WTC11 (cell line): ENCODE measurements around the gene ZNF646. TPM values are rescaled to one million over a fixed set of nuclear protein-coding genes. Genes with fewer than 3 reads are reported as not detected.

Experiments
- ATAC-seq: fragments of 200-7000 bp; cut with Tn5 transposase; 2 replicates; pipeline ENCODE4 v1.10.0; 2021; ENCODE audit warnings: mild to moderate bottlenecking, moderate library complexity
- CTCF ChIA-PET: fragments of 300-600 bp; sonication (Branson Sonifier 250); formaldehyde crosslinking; loops from one replicate; lab custom pipeline; 2021; ENCODE audit warnings: antibody characterized with exemption; lab: Charles Lee
- POLR2A ChIA-PET: fragments of 350-600 bp; sonication (Branson Sonifier 250); formaldehyde crosslinking; loops from one replicate; lab custom pipeline; 2021; ENCODE audit warnings: antibody characterized with exemption; lab: Charles Lee
- DNase-seq: peaks from one replicate; pipeline ENCODE4 v3.0.0; 2021; ENCODE audit warnings: low spot score
- H3K27ac Mint-ChIP-seq: 2 replicates; pipeline ENCODE4 v1.8.0; 2021; ENCODE audit warnings: mixed read lengths
- H3K27me3 Mint-ChIP-seq: 2 replicates; pipeline ENCODE4 v1.8.0; 2021; ENCODE audit warnings: low read depth, mild to moderate bottlenecking, moderate library complexity, mixed read lengths
- H3K36me3 Mint-ChIP-seq: 2 replicates; pipeline ENCODE4 v1.8.0; 2021; ENCODE audit warnings: mixed read lengths
- H3K4me1 Mint-ChIP-seq: 2 replicates; pipeline ENCODE4 v1.8.0; 2022; ENCODE audit warnings: mixed read lengths
- H3K4me3 Mint-ChIP-seq: 2 replicates; pipeline ENCODE4 v1.8.0; 2021; ENCODE audit warnings: mild to moderate bottlenecking, moderate library complexity, mixed read lengths
- H3K9me3 Mint-ChIP-seq: 2 replicates; pipeline ENCODE4 v1.8.0; 2021; ENCODE audit warnings: mixed read lengths
- FOXP1 ChIP-seq: sonication (generic); formaldehyde crosslinking; IDR thresholded peaks from 2 replicates; pipeline ENCODE4 v1.8.0; 2022; ENCODE audit warnings: missing genetic modification reagents, mild to moderate bottlenecking, moderate library complexity, borderline replicate concordance
- GABPB1 ChIP-seq: sonication (generic); formaldehyde crosslinking; IDR thresholded peaks from 2 replicates; pipeline ENCODE4 v1.8.1; 2023; ENCODE audit warnings: mild to moderate bottlenecking, missing genetic modification reagents
- HMGA2 ChIP-seq: fragments of 250-450 bp; sonication (Bioruptor Pico); IDR thresholded peaks from 2 replicates; pipeline ENCODE4 v1.4.0; 2021; ENCODE audit warnings: mild to moderate bottlenecking, moderate library complexity
- JUN ChIP-seq: sonication (generic); formaldehyde crosslinking; IDR thresholded peaks from 2 replicates; pipeline ENCODE4 v1.8.0; 2023; ENCODE audit warnings: mild to moderate bottlenecking, missing genetic modification reagents
- MYBL2 ChIP-seq: sonication (generic); formaldehyde crosslinking; IDR thresholded peaks from 2 replicates; pipeline ENCODE4 v1.8.1; 2023; ENCODE audit warnings: mild to moderate bottlenecking, moderate library complexity, missing genetic modification reagents
- NFE2L1 ChIP-seq: sonication (generic); formaldehyde crosslinking; IDR thresholded peaks from 2 replicates; pipeline ENCODE4 v1.8.1; 2023; ENCODE audit warnings: missing genetic modification reagents
- NR3C1 ChIP-seq: sonication (generic); formaldehyde crosslinking; conservative IDR thresholded peaks from 2 replicates; pipeline ENCODE4 v1.8.1; 2023; ENCODE audit warnings: low read depth, mild to moderate bottlenecking, missing genetic modification reagents
- SMAD4 ChIP-seq: sonication (generic); formaldehyde crosslinking; IDR thresholded peaks from 2 replicates; pipeline ENCODE4 v1.8.0; 2022; ENCODE audit warnings: mild to moderate bottlenecking, missing genetic modification reagents
- STAT6 ChIP-seq: sonication (generic); formaldehyde crosslinking; conservative IDR thresholded peaks from 2 replicates; pipeline ENCODE4 v1.8.1; 2023; ENCODE audit warnings: mild to moderate bottlenecking, low read depth, missing genetic modification reagents, moderate library complexity
- TEAD4 ChIP-seq: sonication (generic); formaldehyde crosslinking; IDR thresholded peaks from 2 replicates; pipeline ENCODE4 v1.8.0; 2022; ENCODE audit warnings: mild to moderate bottlenecking, missing genetic modification reagents
- ZBTB43 ChIP-seq: sonication (generic); formaldehyde crosslinking; IDR thresholded peaks from 2 replicates; pipeline ENCODE4 v1.8.1; 2023; ENCODE audit warnings: mild to moderate bottlenecking, missing genetic modification reagents
- ZNF263 ChIP-seq: sonication (generic); formaldehyde crosslinking; IDR thresholded peaks from 2 replicates; pipeline ENCODE4 v1.8.1; 2022; ENCODE audit warnings: low read depth, mild to moderate bottlenecking, moderate library complexity, missing genetic modification reagents
- total RNA-seq: library from RNA; stranded (reverse); gene quantifications from 3 replicates; pipeline ENCODE4 v1.2.3, GENCODE V29; 2021
- TF ChIP-seq, protein P1 (sequence below): fragments of 250-450 bp; sonication (Bioruptor Pico); IDR thresholded peaks from 2 replicates; pipeline ENCODE4 v1.9.0; 2021; ENCODE audit warnings: moderate library complexity, mild to moderate bottlenecking, inconsistent platforms, borderline replicate concordance
- TF ChIP-seq, protein P2 (sequence below): sonication (generic); formaldehyde crosslinking; IDR thresholded peaks from 2 replicates; pipeline ENCODE4 v1.8.1; 2022; ENCODE audit warnings: mild to moderate bottlenecking, moderate library complexity, missing genetic modification reagents
- TF ChIP-seq, protein P3 (sequence below): sonication (generic); formaldehyde crosslinking; IDR thresholded peaks from 2 replicates; pipeline ENCODE4 v1.8.1; 2022; ENCODE audit warnings: low read depth, mild to moderate bottlenecking, moderate library complexity, missing genetic modification reagents, borderline replicate concordance
- TF ChIP-seq, protein P4 (sequence below): sonication (generic); formaldehyde crosslinking; IDR thresholded peaks from 2 replicates; pipeline ENCODE4 v1.8.1; 2022; ENCODE audit warnings: mild to moderate bottlenecking, missing genetic modification reagents, moderate library complexity, borderline replicate concordance
- TF ChIP-seq, protein P5 (sequence below): sonication (generic); formaldehyde crosslinking; IDR thresholded peaks from 2 replicates; pipeline ENCODE4 v1.8.1; 2023; ENCODE audit warnings: mild to moderate bottlenecking, missing genetic modification reagents, moderate library complexity

ZNF646 gene
- total RNA-seq, 1 experiment from 2014 or later, result 29.3 TPM

GRCh38 chr16:31038993-31039392, 35.2 kb upstream of the ZNF646 start:
- ChIA-PET POLR2A (no interaction called here), CTCF (interaction anchor here (2.8 kb wide), 1 partner anchor 54 kb away, joined by 12 read pairs; the partner anchor contains the start of gene HSD3B7)
- Mint-ChIP-seq H3K4me1 (peaks cover 5% of the 10 kb centered on the region; the same call in 1 of the 2 replicates), H3K4me3 (no peak overlapping the region), H3K27me3 (no peaks in the 10 kb centered on the region), H3K36me3 (no peaks in the 10 kb centered on the region), H3K27ac (no peak overlapping the region), H3K9me3 (no peaks in the 10 kb centered on the region)
- no peak for DNase-seq
- TF ChIP-seq, protein P1, sequence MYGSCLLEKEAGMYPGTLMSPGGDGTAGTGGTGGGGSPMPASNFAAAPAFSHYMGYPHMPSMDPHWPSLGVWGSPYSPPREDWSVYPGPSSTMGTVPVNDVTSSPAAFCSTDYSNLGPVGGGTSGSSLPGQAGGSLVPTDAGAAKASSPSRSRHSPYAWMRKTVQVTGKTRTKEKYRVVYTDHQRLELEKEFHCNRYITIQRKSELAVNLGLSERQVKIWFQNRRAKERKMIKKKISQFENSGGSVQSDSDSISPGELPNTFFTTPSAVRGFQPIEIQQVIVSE (CRISPR knock-in tag), result no peak
- TF ChIP-seq, protein P2, sequence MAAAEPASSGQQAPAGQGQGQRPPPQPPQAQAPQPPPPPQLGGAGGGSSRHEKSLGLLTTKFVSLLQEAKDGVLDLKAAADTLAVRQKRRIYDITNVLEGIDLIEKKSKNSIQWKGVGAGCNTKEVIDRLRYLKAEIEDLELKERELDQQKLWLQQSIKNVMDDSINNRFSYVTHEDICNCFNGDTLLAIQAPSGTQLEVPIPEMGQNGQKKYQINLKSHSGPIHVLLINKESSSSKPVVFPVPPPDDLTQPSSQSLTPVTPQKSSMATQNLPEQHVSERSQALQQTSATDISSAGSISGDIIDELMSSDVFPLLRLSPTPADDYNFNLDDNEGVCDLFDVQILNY (CRISPR knock-in tag), result no peak
- TF ChIP-seq TEAD4 (CRISPR knock-in tag) (no peak), HMGA2 (CRISPR knock-in tag) (no peak), ZNF263 (no peak), SMAD4 (CRISPR knock-in tag) (no peak), NR3C1 (CRISPR knock-in tag) (no peak), MYBL2 (no peak), FOXP1 (CRISPR knock-in tag) (no peak), NFE2L1 (CRISPR knock-in tag) (no peak), JUN (no peak), ZBTB43 (CRISPR knock-in tag) (no peak), STAT6 (CRISPR knock-in tag) (no peak), GABPB1 (no peak)
- TF ChIP-seq, protein P3, sequence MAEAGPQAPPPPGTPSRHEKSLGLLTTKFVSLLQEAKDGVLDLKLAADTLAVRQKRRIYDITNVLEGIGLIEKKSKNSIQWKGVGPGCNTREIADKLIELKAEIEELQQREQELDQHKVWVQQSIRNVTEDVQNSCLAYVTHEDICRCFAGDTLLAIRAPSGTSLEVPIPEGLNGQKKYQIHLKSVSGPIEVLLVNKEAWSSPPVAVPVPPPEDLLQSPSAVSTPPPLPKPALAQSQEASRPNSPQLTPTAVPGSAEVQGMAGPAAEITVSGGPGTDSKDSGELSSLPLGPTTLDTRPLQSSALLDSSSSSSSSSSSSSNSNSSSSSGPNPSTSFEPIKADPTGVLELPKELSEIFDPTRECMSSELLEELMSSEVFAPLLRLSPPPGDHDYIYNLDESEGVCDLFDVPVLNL, result no peak
- TF ChIP-seq, protein P4, sequence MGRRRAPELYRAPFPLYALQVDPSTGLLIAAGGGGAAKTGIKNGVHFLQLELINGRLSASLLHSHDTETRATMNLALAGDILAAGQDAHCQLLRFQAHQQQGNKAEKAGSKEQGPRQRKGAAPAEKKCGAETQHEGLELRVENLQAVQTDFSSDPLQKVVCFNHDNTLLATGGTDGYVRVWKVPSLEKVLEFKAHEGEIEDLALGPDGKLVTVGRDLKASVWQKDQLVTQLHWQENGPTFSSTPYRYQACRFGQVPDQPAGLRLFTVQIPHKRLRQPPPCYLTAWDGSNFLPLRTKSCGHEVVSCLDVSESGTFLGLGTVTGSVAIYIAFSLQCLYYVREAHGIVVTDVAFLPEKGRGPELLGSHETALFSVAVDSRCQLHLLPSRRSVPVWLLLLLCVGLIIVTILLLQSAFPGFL (CRISPR knock-in tag), result no peak
- TF ChIP-seq, protein P5, sequence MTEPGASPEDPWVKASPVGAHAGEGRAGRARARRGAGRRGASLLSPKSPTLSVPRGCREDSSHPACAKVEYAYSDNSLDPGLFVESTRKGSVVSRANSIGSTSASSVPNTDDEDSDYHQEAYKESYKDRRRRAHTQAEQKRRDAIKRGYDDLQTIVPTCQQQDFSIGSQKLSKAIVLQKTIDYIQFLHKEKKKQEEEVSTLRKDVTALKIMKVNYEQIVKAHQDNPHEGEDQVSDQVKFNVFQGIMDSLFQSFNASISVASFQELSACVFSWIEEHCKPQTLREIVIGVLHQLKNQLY (CRISPR knock-in tag), result no peak
- no peak for ATAC-seq
